Right atrium auricular region (tissue), 2 donors: ENCODE results near the gene YTHDF1. TPM values are rescaled to one million over a fixed set of nuclear protein-coding genes. Genes with fewer than 3 reads are reported as not detected.

Experiments
- DNase-seq: peaks from one replicate; pipeline ENCODE4 v3.0.0-alpha.2; 2019; ENCODE audit warnings: low spot score
- H3K27ac ChIP-seq, 2 donors: fragments of 200-600 bp; sonication (generic); 1 replicate in 1 of 2; 2 replicates in 1 of 2; pipeline ENCODE4 v1.5.1; 2016 to 2019
- H3K27me3 ChIP-seq, 2 donors: fragments of 200-600 bp; sonication (generic); one replicate each; pipeline versions ENCODE4 v1.5.1 to v1.6.0; 2017 to 2019
- H3K36me3 ChIP-seq: fragments of 200-600 bp; sonication (generic); one replicate; pipeline ENCODE4 v1.5.1; 2016
- H3K4me1 ChIP-seq, 2 donors: fragments of 200-600 bp; sonication (generic); one replicate each; pipeline versions ENCODE4 v1.5.1 to v1.6.0; 2017 to 2019
- H3K4me3 ChIP-seq, 2 donors: fragments of 200-600 bp; sonication (generic); 1 replicate in 1 of 2; 2 replicates in 1 of 2; pipeline ENCODE4 v1.5.1; 2017 to 2019; ENCODE audit warnings: mild to moderate bottlenecking in 1 of 2, moderate library complexity in 1 of 2
- H3K9me3 ChIP-seq, 2 donors: fragments of 200-600 bp; sonication (generic); one replicate each; pipeline ENCODE4 v1.5.1; 2019
- total RNA-seq, 2 donors: library from RNA; depleted of rRNA; stranded (reverse); fragments of >200 nt; gene quantifications; one replicate each; pipeline ENCODE4 v1.1.0, GENCODE V29; 2016
- TF ChIP-seq, protein P1 (sequence below), 2 donors: fragments of 200-600 bp; sonication (generic); IDR thresholded peaks; one replicate each; pipeline ENCODE4 v1.5.1; 2019; ENCODE audit warnings: antibody characterized with exemption in 2 of 2

The YTHDF1 gene
- total RNA-seq, 2 donors from 2014 or later = 15.7 to 26.1 TPM

- no peak for DNase-seq
- H3K27me3 ChIP-seq = peaks cover 0 to under 1% of the 10 kb centered on the region in 2 donors
Measured at GRCh38 chr20:63155266-63156165, 60.4 kb downstream of the YTHDF1 start.

GRCh38 chr20:63154395-63154794, 61.5 kb downstream of the YTHDF1 start:
- peaks cover 0 to 6% of the 10 kb centered on the region in 2 donors for H3K27me3 ChIP-seq
- TF ChIP-seq, protein P1, sequence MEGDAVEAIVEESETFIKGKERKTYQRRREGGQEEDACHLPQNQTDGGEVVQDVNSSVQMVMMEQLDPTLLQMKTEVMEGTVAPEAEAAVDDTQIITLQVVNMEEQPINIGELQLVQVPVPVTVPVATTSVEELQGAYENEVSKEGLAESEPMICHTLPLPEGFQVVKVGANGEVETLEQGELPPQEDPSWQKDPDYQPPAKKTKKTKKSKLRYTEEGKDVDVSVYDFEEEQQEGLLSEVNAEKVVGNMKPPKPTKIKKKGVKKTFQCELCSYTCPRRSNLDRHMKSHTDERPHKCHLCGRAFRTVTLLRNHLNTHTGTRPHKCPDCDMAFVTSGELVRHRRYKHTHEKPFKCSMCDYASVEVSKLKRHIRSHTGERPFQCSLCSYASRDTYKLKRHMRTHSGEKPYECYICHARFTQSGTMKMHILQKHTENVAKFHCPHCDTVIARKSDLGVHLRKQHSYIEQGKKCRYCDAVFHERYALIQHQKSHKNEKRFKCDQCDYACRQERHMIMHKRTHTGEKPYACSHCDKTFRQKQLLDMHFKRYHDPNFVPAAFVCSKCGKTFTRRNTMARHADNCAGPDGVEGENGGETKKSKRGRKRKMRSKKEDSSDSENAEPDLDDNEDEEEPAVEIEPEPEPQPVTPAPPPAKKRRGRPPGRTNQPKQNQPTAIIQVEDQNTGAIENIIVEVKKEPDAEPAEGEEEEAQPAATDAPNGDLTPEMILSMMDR (IDR thresholded peaks at IDR 0.05) = no peak

More at GRCh38 chr20:63155266-63156165, 60.4 kb downstream of the YTHDF1 start:
- Histone ChIP-seq H3K9me3 (no peaks in the 10 kb centered on the region), H3K4me3 (no peak overlapping the region), H3K36me3 (no peaks in the 10 kb centered on the region), H3K4me1 (no peaks in the 10 kb centered on the region), H3K27ac (no peak overlapping the region)
- TF ChIP-seq, protein P1 (IDR thresholded peaks at IDR 0.05) = no peak

GRCh38 chr20:63153254-63154221, 62.4 kb downstream of the YTHDF1 start:
- peaks cover 0 to 6% of the 10 kb centered on the region in 2 donors for H3K27me3 ChIP-seq
- no peak overlapping the region for H3K27ac ChIP-seq
- DNase-seq = no peak
- TF ChIP-seq, protein P1 (IDR thresholded peaks at IDR 0.05) = no peak
- H3K9me3 ChIP-seq = peaks cover 0 to 3% of the 10 kb centered on the region in 2 donors
- H3K4me1 ChIP-seq = no peaks in the 10 kb centered on the region
- H3K36me3 ChIP-seq = no peaks in the 10 kb centered on the region
- no peak overlapping the region for H3K4me3 ChIP-seq

More at GRCh38 chr20:63154395-63154794, 61.5 kb downstream of the YTHDF1 start:
- no peak for DNase-seq
- Histone ChIP-seq H3K36me3 (no peaks in the 10 kb centered on the region), H3K27ac (no peak overlapping the region), H3K9me3 (no peaks in the 10 kb centered on the region), H3K4me1 (no peaks in the 10 kb centered on the region), H3K4me3 (no peak overlapping the region)

DNA sequence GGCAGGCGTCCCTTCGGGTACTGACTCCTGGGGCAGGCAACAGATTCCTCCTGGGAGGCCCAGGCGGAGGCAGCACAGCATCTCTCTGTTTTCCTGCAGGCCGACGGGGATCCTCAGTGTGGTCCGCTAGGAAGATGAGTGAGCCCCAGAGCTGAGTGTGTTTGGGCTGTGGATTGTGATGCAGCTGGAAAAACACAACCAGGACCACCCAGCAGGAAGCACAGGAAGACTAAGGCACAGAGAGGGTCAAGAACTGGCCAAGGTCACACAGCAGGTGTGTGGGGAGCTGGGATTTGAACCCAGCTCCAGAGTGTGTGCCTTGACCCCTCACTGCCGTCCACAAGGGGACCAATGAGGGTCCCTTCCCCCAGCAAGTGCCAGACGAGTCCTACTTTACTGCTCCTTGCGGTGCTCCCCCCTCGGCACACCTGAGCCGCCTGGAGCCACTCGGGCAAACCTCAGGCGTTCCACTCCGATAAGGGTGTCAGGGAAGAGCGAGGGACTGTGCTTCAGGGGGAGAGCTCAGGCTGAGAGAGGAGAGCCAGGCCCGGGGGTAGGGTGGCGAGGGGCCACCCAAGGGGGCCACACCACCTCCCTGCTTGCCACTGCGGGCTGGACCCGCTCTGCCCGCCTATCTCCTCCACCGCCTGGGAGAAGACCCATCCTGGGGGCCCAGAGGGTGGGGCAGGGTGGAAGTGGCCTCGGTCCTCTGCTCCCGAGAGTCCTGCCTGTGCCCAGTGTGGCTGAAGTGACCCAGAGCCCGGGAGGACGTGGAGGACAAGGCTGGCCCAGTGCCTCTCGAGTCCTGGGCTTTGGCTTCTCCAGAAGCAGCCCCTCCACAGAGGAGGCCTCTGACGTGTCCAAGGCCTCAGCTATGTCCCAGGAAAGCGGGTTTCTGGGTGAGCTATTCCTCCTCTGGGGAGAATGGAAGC, 63.3 kb downstream of the YTHDF1 start:
- no peaks in the 10 kb centered on the region for H3K36me3 ChIP-seq
- no peaks in the 10 kb centered on the region for H3K4me1 ChIP-seq
- peaks cover 0 to 13% of the 10 kb centered on the region in 2 donors for H3K9me3 ChIP-seq
- peaks cover 0 to 6% of the 10 kb centered on the region in 2 donors for H3K27me3 ChIP-seq
- no peak overlapping the region for H3K27ac ChIP-seq
- DNase-seq = no peak
- H3K4me3 ChIP-seq = peak overlapping the region in 1 of 2 donors; percentile 19
- TF ChIP-seq, protein P1 (IDR thresholded peaks at IDR 0.05) = no peak
